OCI-LY3 (cell line): Measurements from ENCODE around the gene PRKCE.
A peak's percentile ranks its signal among the peaks of the same experiment; 100 is the strongest.

Source experiments
- H2AFZ ChIP-seq: fragments of 200-600, 300-600 bp; shearing (Covaris generic); 2 replicates; pipeline ENCODE4 v1.6.0; 2014; ENCODE audit warnings: antibody characterized with exemption, low read depth, low read length
- H3K27ac ChIP-seq: fragments of 200-600, 300-600 bp; sonication (generic); 2 replicates; pipeline ENCODE4 v1.5.1; 2014; ENCODE audit warnings: mild to moderate bottlenecking, low read length, moderate library complexity, mixed read lengths
- H3K27me3 ChIP-seq: fragments of 200-600, 300-600 bp; sonication (generic); 2 replicates; pipeline ENCODE4 v1.6.1; 2014; ENCODE audit warnings: low read depth, low read length, mixed read lengths
- H3K36me3 ChIP-seq: fragments of 200-600, 300-600 bp; sonication (generic); replicated peaks from 2 replicates; pipeline ENCODE3; 2014; ENCODE audit warnings: low read depth, low read length, mixed read lengths
- H3K4me1 ChIP-seq: fragments of 300-600, 200-600 bp; sonication (generic); 2 replicates; pipeline ENCODE4 v1.6.1; 2014; ENCODE audit warnings: low read length, mixed read lengths
- H3K4me2 ChIP-seq: fragments of 200-600, 300-600 bp; sonication (generic); 2 replicates; pipeline ENCODE4 v1.6.1; 2014; ENCODE audit warnings: low read length, mixed read lengths
- H3K4me3 ChIP-seq: fragments of 300-600, 200-600 bp; sonication (generic); 2 replicates; pipeline ENCODE4 v1.5.1; 2014; ENCODE audit warnings: antibody characterized with exemption, mild to moderate bottlenecking, low read length, moderate library complexity
- H3K79me2 ChIP-seq: fragments of 300-600, 200-600 bp; shearing (Covaris generic); 2 replicates; pipeline ENCODE4 v1.6.1; 2014; ENCODE audit warnings: mild to moderate bottlenecking, low read length, mixed read lengths
- H3K9ac ChIP-seq: fragments of 300-600, 200-600 bp; shearing (Covaris generic); 2 replicates; pipeline ENCODE4 v1.6.0; 2014; ENCODE audit warnings: mild to moderate bottlenecking, low read length, moderate library complexity
- H3K9me3 ChIP-seq: fragments of 200-600, 300-600 bp; shearing (Covaris generic); 2 replicates; pipeline ENCODE4 v1.6.1; 2014; ENCODE audit warnings: low read length, mixed read lengths; ENCODE audit not compliant: insufficient read depth
- H4K20me1 ChIP-seq: fragments of 200-600, 300-600 bp; sonication (generic); 2 replicates; pipeline ENCODE4 v1.6.1; 2016; ENCODE audit warnings: low read length, mixed read lengths; ENCODE audit not compliant: insufficient read depth
- CTCF ChIP-seq: fragments of 200-600, 300-600 bp; sonication (generic); IDR thresholded peaks from 2 replicates; pipeline ENCODE4 v1.5.1; 2014; ENCODE audit warnings: antibody characterized with exemption, low read length, low read depth
- EZH2phosphoT487 ChIP-seq: fragments of 200-600 bp; shearing (Covaris generic); IDR thresholded peaks from 2 replicates; pipeline ENCODE4 v1.6.1; 2018; ENCODE audit warnings: antibody characterized with exemption, mixed run types, low read depth

The PRKCE gene

DNA sequence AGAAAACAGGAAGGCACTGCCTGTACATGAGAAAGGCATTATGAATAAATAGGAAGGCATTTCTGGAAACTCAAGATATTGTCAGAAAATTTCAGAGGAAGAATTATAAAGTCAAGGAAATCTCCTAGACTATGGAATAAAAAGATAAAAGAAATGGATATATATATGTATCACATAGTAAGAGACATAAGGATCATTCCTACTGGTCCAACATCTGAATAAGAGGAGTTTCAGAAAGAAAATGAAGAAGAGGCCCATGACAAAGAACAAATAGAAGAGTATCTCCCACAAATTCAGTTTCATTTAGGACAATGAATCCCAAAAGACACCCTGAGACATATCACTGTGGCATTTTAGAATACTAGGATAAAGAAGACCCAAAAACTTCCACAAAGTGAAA is 178.8 kb downstream of the PRKCE start:
- H4K20me1 ChIP-seq: no peaks in the 10 kb centered on the region
- H3K9ac ChIP-seq: no peak overlapping the region
- no peak overlapping the region for H3K27ac ChIP-seq
- no peaks in the 10 kb centered on the region for H3K79me2 ChIP-seq
- no peak overlapping the region for H3K4me2 ChIP-seq
- peaks cover 16% of the 10 kb centered on the region; the same call in 1 of the 2 replicates for H3K9me3 ChIP-seq
- TF ChIP-seq EZH2phosphoT487: no peak
- TF ChIP-seq CTCF: no peak
- H3K4me3 ChIP-seq: no peak overlapping the region
- H2AFZ ChIP-seq: no peak overlapping the region
- no peaks in the 10 kb centered on the region for H3K36me3 ChIP-seq
- peaks cover 15% of the 10 kb centered on the region for H3K4me1 ChIP-seq
- H3K27me3 ChIP-seq: no peaks in the 10 kb centered on the region

DNA sequence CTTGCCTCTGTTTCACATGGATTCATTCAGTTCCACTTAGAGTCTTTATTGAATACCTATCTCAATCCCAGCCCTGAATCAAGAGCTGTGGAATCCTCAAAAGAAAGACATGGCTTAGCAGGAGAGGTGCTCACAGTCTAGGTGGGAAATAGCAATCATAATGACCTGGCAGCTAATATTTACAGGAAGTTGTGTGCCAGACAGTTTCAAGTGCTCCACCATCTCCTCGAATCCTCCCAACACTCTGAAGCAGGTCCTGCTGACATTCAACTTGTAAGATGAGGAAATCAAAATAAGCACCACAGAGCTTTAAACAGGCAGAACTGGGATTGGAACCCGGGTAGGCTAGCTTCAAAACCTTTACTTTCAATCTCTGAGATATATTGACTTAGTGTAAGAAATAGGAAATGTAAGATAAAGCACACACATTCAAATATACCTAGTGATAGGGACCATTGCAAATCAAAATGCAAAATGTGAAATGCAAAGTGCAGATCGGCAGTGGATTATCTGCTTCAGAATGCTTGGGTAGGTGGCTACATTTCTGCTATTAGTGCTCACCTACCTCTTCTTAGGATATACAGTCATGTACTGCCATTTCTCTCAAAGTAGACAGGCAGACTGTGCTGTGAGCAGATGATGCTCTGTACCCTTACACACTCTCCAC is 182.0 kb downstream of the PRKCE start:
- peaks cover 40% of the 10 kb centered on the region for H3K4me1 ChIP-seq
- no peak overlapping the region for H3K4me3 ChIP-seq
- no peaks in the 10 kb centered on the region for H3K36me3 ChIP-seq
- peaks cover 16% of the 10 kb centered on the region; the same call in 1 of the 2 replicates for H3K9me3 ChIP-seq
- no peaks in the 10 kb centered on the region for H3K79me2 ChIP-seq
- no peaks in the 10 kb centered on the region for H4K20me1 ChIP-seq
- H3K9ac ChIP-seq: no peak overlapping the region
- TF ChIP-seq EZH2phosphoT487: no peak
- no peak for TF ChIP-seq CTCF
- H2AFZ ChIP-seq: peak overlapping the region; percentile 48
- peaks cover 11% of the 10 kb centered on the region for H3K27me3 ChIP-seq
- peak overlapping the region; percentile 20 for H3K4me2 ChIP-seq
- 0 out of 2 replicates have a peak overlapping the region, but pooled peaks have one; percentile 11 for H3K27ac ChIP-seq

- Histone ChIP-seq H3K9me3 (peaks cover 16% of the 10 kb centered on the region; the same call in 1 of the 2 replicates), H4K20me1 (no peaks in the 10 kb centered on the region), H3K4me3 (no peak overlapping the region), H3K4me1 (peaks cover 42% of the 10 kb centered on the region), H3K79me2 (no peaks in the 10 kb centered on the region), H3K27ac (0 out of 2 replicates have a peak overlapping the region, but pooled peaks have one; percentile 11), H2AFZ (peak overlapping the region; percentile 48), H3K4me2 (peak overlapping the region; percentile 20), H3K36me3 (no peaks in the 10 kb centered on the region), H3K27me3 (peaks cover 11% of the 10 kb centered on the region), H3K9ac (no peak overlapping the region)
- no peak for TF ChIP-seq EZH2phosphoT487
- TF ChIP-seq CTCF: peak; percentile 34
Observed at GRCh38 chr2:45833968-45834344, 182.5 kb downstream of the PRKCE start.

DNA sequence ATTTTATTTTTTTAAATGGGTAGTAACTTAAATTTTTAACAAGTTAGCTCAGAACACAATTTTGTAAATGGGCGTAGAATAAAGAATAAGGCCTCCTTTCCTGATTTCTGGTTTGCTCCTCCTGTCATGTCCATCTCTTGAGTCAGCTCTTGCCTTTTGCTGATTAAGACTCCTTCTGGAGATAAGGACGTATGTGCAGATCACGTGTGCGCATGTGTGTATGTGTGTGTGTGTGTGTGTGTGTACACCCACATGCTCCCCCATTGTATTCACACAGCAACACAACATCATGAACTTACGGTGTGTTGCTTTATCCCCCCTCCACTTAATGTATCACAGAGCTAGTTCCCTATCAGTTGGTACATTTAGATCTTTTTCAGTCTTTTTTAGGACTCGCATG is 182.9 kb downstream of the PRKCE start:
- peaks cover 42% of the 10 kb centered on the region for H3K4me1 ChIP-seq
- H3K4me2 ChIP-seq: peak overlapping the region; percentile 20
- H3K27me3 ChIP-seq: peaks cover 15% of the 10 kb centered on the region
- no peaks in the 10 kb centered on the region for H3K36me3 ChIP-seq
- no peak for TF ChIP-seq EZH2phosphoT487
- H3K9me3 ChIP-seq: peaks cover 16% of the 10 kb centered on the region; the same call in 1 of the 2 replicates
- no peaks in the 10 kb centered on the region for H3K79me2 ChIP-seq
- no peaks in the 10 kb centered on the region for H4K20me1 ChIP-seq
- H2AFZ ChIP-seq: peak overlapping the region; percentile 48; the same call in 1 of the 2 replicates
- H3K9ac ChIP-seq: no peak overlapping the region
- H3K27ac ChIP-seq: 0 out of 2 replicates have a peak overlapping the region, but pooled peaks have one; percentile 11
- H3K4me3 ChIP-seq: no peak overlapping the region
